Activated T-cell treated with anti-CD3 and anti-CD28 coated beads, Interleukin-2, amount 50 U/mL, for 4 hours (primary cell): ENCODE results near the gene TAAR9. TPM values are rescaled to one million over a fixed set of nuclear protein-coding genes. Genes with fewer than 3 reads are reported as not detected.

Experiments used
- total RNA-seq, 3 donors: library from RNA; stranded (reverse); gene quantifications; one replicate each; pipeline ENCODE4 v1.2.1, GENCODE V29; 2021

TAAR9 gene
- total RNA-seq, 3 donors from 2014 or later = not detected

Other genes starting within 250 kb of the TAAR9 start
- not detected for gene MOXD1, start 136.8 kb upstream of the TAAR9 start, total RNA-seq
- gene STX7, start 25.2 kb upstream of the TAAR9 start, total RNA-seq = 10 to 100 TPM in 1 of 3 donors, 1 to 10 TPM in 2; 6.7 to 11.0 (median 7.9) TPM
- not detected for gene TAAR8, start 14.4 kb downstream of the TAAR9 start, total RNA-seq
- gene TAAR6, start 32.0 kb downstream of the TAAR9 start, total RNA-seq = not detected
- gene TAAR5, start 51.5 kb downstream of the TAAR9 start, total RNA-seq = not detected
- not detected for gene TAAR2, start 86.0 kb downstream of the TAAR9 start, total RNA-seq
- gene TAAR1, start 120.9 kb downstream of the TAAR9 start, total RNA-seq = not detected
- not detected for gene VNN1, start 175.8 kb downstream of the TAAR9 start, total RNA-seq
- 1 to 10 TPM in 2 of 3 donors, under 1 TPM in 1; 0.76 to 1.4 (median 1.2) TPM for gene VNN2, start 219.6 kb downstream of the TAAR9 start, total RNA-seq